Activated naive CD8-positive, alpha-beta T cell treated with anti-CD3 and anti-CD28 coated beads for 36 hours (primary cell): ENCODE data around the gene LCN15. TPM values are rescaled to one million over a fixed set of nuclear protein-coding genes. Genes with fewer than 3 reads are reported as not detected.
"Not testable (repeated sequence)": the region's sequence is repeated elsewhere in the genome, so short reads cannot be mapped to it uniquely, and the experiment has no call there.

Experiments
- DNase-seq: peaks from one replicate; pipeline ENCODE4 v3.0.0; 2021
- H3K27ac Mint-ChIP-seq: one replicate; pipeline ENCODE4 v1.8.0; 2022; ENCODE audit warnings: mild to moderate bottlenecking, moderate library complexity, mixed read lengths
- H3K27me3 Mint-ChIP-seq: one replicate; pipeline ENCODE4 v1.8.0; 2022; ENCODE audit warnings: mild to moderate bottlenecking, mixed read lengths
- H3K36me3 Mint-ChIP-seq: one replicate; pipeline ENCODE4 v1.8.0; 2021; ENCODE audit warnings: mild to moderate bottlenecking, mixed read lengths
- H3K4me1 Mint-ChIP-seq: one replicate; pipeline ENCODE4 v1.8.0; 2021; ENCODE audit warnings: mixed read lengths
- H3K4me3 Mint-ChIP-seq: one replicate; pipeline ENCODE4 v1.8.0; 2022; ENCODE audit warnings: mild to moderate bottlenecking, moderate library complexity, mixed read lengths
- H3K9me3 Mint-ChIP-seq: one replicate; pipeline ENCODE4 v1.8.0; 2022; ENCODE audit warnings: mixed read lengths
- total RNA-seq, 2 experiments: library from RNA; stranded (reverse); gene quantifications; one replicate each; pipeline ENCODE4 v1.2.3, GENCODE V29; 2021

The LCN15 gene
- total RNA-seq, 2 experiments from 2014 or later, result not detected

- H3K9me3 Mint-ChIP-seq, result no peaks in the 10 kb centered on the region
Observed at GRCh38 chr9:136720898-136721338, 43.4 kb downstream of the LCN15 start.

GRCh38 chr9:136720251-136720897, 43.9 kb downstream of the LCN15 start:
- H3K27ac Mint-ChIP-seq, result no peak overlapping the region
- no peak overlapping the region for H3K4me3 Mint-ChIP-seq
- H3K27me3 Mint-ChIP-seq, result peaks cover 5% of the 10 kb centered on the region
- H3K9me3 Mint-ChIP-seq, result no peaks in the 10 kb centered on the region
- peaks cover 15% of the 10 kb centered on the region for H3K36me3 Mint-ChIP-seq
- H3K4me1 Mint-ChIP-seq, result peaks cover 11% of the 10 kb centered on the region
- no peak for DNase-seq

More at GRCh38 chr9:136720898-136721338, 43.4 kb downstream of the LCN15 start:
- peaks cover 20% of the 10 kb centered on the region for H3K36me3 Mint-ChIP-seq
- peaks cover 15% of the 10 kb centered on the region for H3K4me1 Mint-ChIP-seq
- no peak overlapping the region for H3K4me3 Mint-ChIP-seq
- peaks cover 1% of the 10 kb centered on the region for H3K27me3 Mint-ChIP-seq
- no peak for DNase-seq
- no peak overlapping the region for H3K27ac Mint-ChIP-seq

GRCh38 chr9:136719195-136719880, 45.0 kb downstream of the LCN15 start:
- peaks cover 9% of the 10 kb centered on the region for H3K36me3 Mint-ChIP-seq
- no peak overlapping the region for H3K27ac Mint-ChIP-seq
- no peak overlapping the region for H3K4me3 Mint-ChIP-seq
- H3K9me3 Mint-ChIP-seq, result no peaks in the 10 kb centered on the region
- peaks cover 9% of the 10 kb centered on the region for H3K27me3 Mint-ChIP-seq
- no peak for DNase-seq
- H3K4me1 Mint-ChIP-seq, result peaks cover 8% of the 10 kb centered on the region

- no peaks in the 10 kb centered on the region for H3K9me3 Mint-ChIP-seq
- H3K27me3 Mint-ChIP-seq, result peaks cover 16% of the 10 kb centered on the region
- no peak overlapping the region for H3K4me3 Mint-ChIP-seq
- DNase-seq, result no peak
- peaks cover 4% of the 10 kb centered on the region for H3K4me1 Mint-ChIP-seq
- H3K36me3 Mint-ChIP-seq, result peaks cover 1% of the 10 kb centered on the region
- H3K27ac Mint-ChIP-seq, result no peak overlapping the region
Observed at GRCh38 chr9:136718345-136719194, 45.7 kb downstream of the LCN15 start.

- H3K27ac Mint-ChIP-seq, result no peak overlapping the region
- no peaks in the 10 kb centered on the region for H3K9me3 Mint-ChIP-seq
- no peak overlapping the region for H3K4me3 Mint-ChIP-seq
- H3K36me3 Mint-ChIP-seq, result no peaks in the 10 kb centered on the region
- peaks cover 4% of the 10 kb centered on the region for H3K4me1 Mint-ChIP-seq
- DNase-seq, result no peak
- H3K27me3 Mint-ChIP-seq, result peaks cover 22% of the 10 kb centered on the region
Observed at GRCh38 chr9:136717399-136717798, 46.9 kb downstream of the LCN15 start.

- no peaks in the 10 kb centered on the region for H3K36me3 Mint-ChIP-seq
- peaks cover 42% of the 10 kb centered on the region for H3K27me3 Mint-ChIP-seq
- no peak for DNase-seq
- no peak overlapping the region for H3K4me3 Mint-ChIP-seq
- H3K27ac Mint-ChIP-seq, result no peak overlapping the region
- H3K4me1 Mint-ChIP-seq, result peaks cover 5% of the 10 kb centered on the region
- no peaks in the 10 kb centered on the region for H3K9me3 Mint-ChIP-seq
Observed at GRCh38 chr9:136714893-136715274, 49.4 kb downstream of the LCN15 start.

GRCh38 chr9:136714096-136714892, 50.0 kb downstream of the LCN15 start:
- Mint-ChIP-seq H3K4me1 (peaks cover 5% of the 10 kb centered on the region), H3K4me3 (no peak overlapping the region), H3K36me3 (no peaks in the 10 kb centered on the region), H3K27me3 (peaks cover 43% of the 10 kb centered on the region), H3K27ac (no peak overlapping the region), H3K9me3 (no peaks in the 10 kb centered on the region)
- DNase-seq, result no peak

- Mint-ChIP-seq H3K4me3 (no peak overlapping the region), H3K27me3 (peaks cover 47% of the 10 kb centered on the region), H3K4me1 (peaks cover 4% of the 10 kb centered on the region), H3K27ac (no peak overlapping the region), H3K36me3 (no peaks in the 10 kb centered on the region), H3K9me3 (no peaks in the 10 kb centered on the region)
- no peak for DNase-seq
Observed at GRCh38 chr9:136713550-136713949, 50.8 kb downstream of the LCN15 start.

GRCh38 chr9:136712690-136713544, 51.4 kb downstream of the LCN15 start:
- Mint-ChIP-seq H3K9me3 (no peaks in the 10 kb centered on the region), H3K36me3 (no peaks in the 10 kb centered on the region), H3K4me3 (peak overlapping the region; percentile 29), H3K27ac (no peak overlapping the region), H3K27me3 (peaks cover 48% of the 10 kb centered on the region), H3K4me1 (peaks cover 3% of the 10 kb centered on the region)
- no peak for DNase-seq

GRCh38 chr9:136711751-136712689, 52.3 kb downstream of the LCN15 start, which contains the start of gene DIPK1B:
Gene DIPK1B (plus strand): TSS chr9:136712572. CDS start chr9:136712666, 94 bp downstream.
- no peaks in the 10 kb centered on the region for H3K9me3 Mint-ChIP-seq
- H3K27ac Mint-ChIP-seq, result no peak within 1 kb of the TSS
- peaks cover 48% of the 10 kb centered on the region for H3K27me3 Mint-ChIP-seq
- DNase-seq, result no peak
- peaks cover 3% of the 10 kb centered on the region for H3K4me1 Mint-ChIP-seq
- no peaks in the 10 kb centered on the region for H3K36me3 Mint-ChIP-seq
- H3K4me3 Mint-ChIP-seq, result peak within 1 kb of the TSS; percentile 29

GRCh38 chr9:136711219-136711648, 53.1 kb downstream of the LCN15 start:
- H3K36me3 Mint-ChIP-seq, DNase-seq, H3K4me3 Mint-ChIP-seq, H3K9me3 Mint-ChIP-seq, H3K27ac Mint-ChIP-seq, H3K4me1 Mint-ChIP-seq: not testable (repeated sequence)
- H3K27me3 Mint-ChIP-seq, result peaks cover 48% of the 10 kb centered on the region

- Mint-ChIP-seq H3K36me3 (no peaks in the 10 kb centered on the region), H3K27me3 (peaks cover 43% of the 10 kb centered on the region), H3K9me3 (no peaks in the 10 kb centered on the region), H3K27ac (no peak overlapping the region), H3K4me1 (peaks cover 3% of the 10 kb centered on the region), H3K4me3 (no peak overlapping the region)
- no peak for DNase-seq
Observed at GRCh38 chr9:136710543-136710942, 53.8 kb downstream of the LCN15 start.
